Liver (tissue), 9 donors: ENCODE results near the gene PPARD. TPM values are rescaled to one million over a fixed set of nuclear protein-coding genes. Genes with fewer than 3 reads are reported as not detected.

Experiments
- DNase-seq: peaks from one replicate; pipeline ENCODE4 v3.0.0-alpha.2; 2017; ENCODE audit warnings: low spot score
- H3K27ac ChIP-seq, 2 donors: one replicate each; pipeline ENCODE4 v1.7.0; 2013; ENCODE audit warnings: inconsistent platforms in 2 of 2, low read length in 2 of 2, control low read depth in 1 of 2, low read depth in 1 of 2, mild to moderate bottlenecking in 1 of 2
- H3K27me3 ChIP-seq, 4 donors: one replicate each; pipeline versions ENCODE4 v1.6.1 to v1.7.0; 2013; ENCODE audit warnings: low read length in 3 of 4, inconsistent platforms in 1 of 4, mild to moderate bottlenecking in 1 of 4, moderate library complexity in 1 of 4; ENCODE audit not compliant: control insufficient read depth in 4 of 4, insufficient read depth in 4 of 4
- H3K36me3 ChIP-seq, 4 donors: one replicate each; pipeline versions ENCODE4 v1.6.1 to v1.7.0; 2013; ENCODE audit warnings: low read length in 3 of 4, mild to moderate bottlenecking in 3 of 4, low read depth in 1 of 4, moderate library complexity in 1 of 4; ENCODE audit not compliant: control insufficient read depth in 4 of 4, insufficient read depth in 3 of 4
- H3K4me1 ChIP-seq, 4 donors: one replicate each; pipeline versions ENCODE4 v1.6.1 to v1.7.0; 2013; ENCODE audit warnings: low read length in 3 of 4, mild to moderate bottlenecking in 3 of 4, moderate library complexity in 1 of 4; ENCODE audit not compliant: control insufficient read depth in 4 of 4, insufficient read depth in 4 of 4
- H3K4me3 ChIP-seq, 3 donors: one replicate each; pipeline versions ENCODE4 v1.6.1 to v1.7.0; 2013; ENCODE audit warnings: low read length in 3 of 3, control low read depth in 1 of 3, low read depth in 1 of 3, mild to moderate bottlenecking in 1 of 3
- H3K9ac ChIP-seq, 2 donors: one replicate each; pipeline ENCODE4 v1.7.0; 2013; ENCODE audit warnings: low read length in 2 of 2, mild to moderate bottlenecking in 2 of 2, moderate library complexity in 2 of 2, control low read depth in 1 of 2, low read depth in 1 of 2
- H3K9me3 ChIP-seq, 4 donors: one replicate each; pipeline versions ENCODE4 v1.6.1 to v1.7.0; 2013; ENCODE audit warnings: low read length in 3 of 4; ENCODE audit not compliant: control insufficient read depth in 4 of 4
- EGR1 ChIP-seq, 2 donors: IDR thresholded peaks; 2 replicates each; pipeline ENCODE4 v1.6.1; 2016 to 2018; ENCODE audit warnings: antibody characterized with exemption in 2 of 2, low read depth in 2 of 2
- FOXA1 ChIP-seq: IDR thresholded peaks from 2 replicates; pipeline ENCODE4 v1.6.1; 2016; ENCODE audit warnings: antibody characterized with exemption
- GABPA ChIP-seq, 2 donors: IDR thresholded peaks in 1 of 2; conservative IDR thresholded peaks in 1 of 2; 2 replicates each; pipeline ENCODE4 v1.6.1; 2016; ENCODE audit warnings: antibody characterized with exemption in 2 of 2, mild to moderate bottlenecking in 1 of 2, moderate library complexity in 1 of 2
- HNF4A ChIP-seq, 2 donors: conservative IDR thresholded peaks; 2 replicates each; pipeline ENCODE4 v1.6.1; 2016; ENCODE audit warnings: antibody characterized with exemption in 2 of 2, mild to moderate bottlenecking in 2 of 2
- HNF4G ChIP-seq: IDR thresholded peaks from 2 replicates; pipeline ENCODE4 v1.6.1; 2016; ENCODE audit warnings: antibody characterized with exemption
- JUND ChIP-seq, 2 donors: IDR thresholded peaks; 2 replicates each; pipeline ENCODE4 v1.6.1; 2016; ENCODE audit warnings: antibody characterized with exemption in 2 of 2
- NR2F2 ChIP-seq: IDR thresholded peaks from 2 replicates; pipeline ENCODE4 v1.6.1; 2016; ENCODE audit warnings: antibody characterized with exemption
- RAD21 ChIP-seq, 2 donors: IDR thresholded peaks; 2 replicates each; pipeline ENCODE4 v1.6.1; 2016; ENCODE audit warnings: antibody characterized with exemption in 2 of 2, mild to moderate bottlenecking in 2 of 2
- RXRA ChIP-seq, 2 donors: IDR thresholded peaks; 2 replicates each; pipeline ENCODE4 v1.6.1; 2017 to 2018; ENCODE audit warnings: antibody characterized with exemption in 2 of 2, mild to moderate bottlenecking in 1 of 2
- SP1 ChIP-seq: IDR thresholded peaks from 2 replicates; pipeline ENCODE4 v1.6.1; 2018; ENCODE audit warnings: antibody characterized with exemption, mild to moderate bottlenecking
- TAF1 ChIP-seq: conservative IDR thresholded peaks from 2 replicates; pipeline ENCODE4 v1.6.1; 2016; ENCODE audit warnings: antibody characterized with exemption, mild to moderate bottlenecking
- YY1 ChIP-seq: IDR thresholded peaks from 2 replicates; pipeline ENCODE4 v1.6.1; 2016; ENCODE audit warnings: antibody characterized with exemption, mild to moderate bottlenecking
- whole genome bisulfite sequencing: extraction: QIAGEN DNeasy Blood & Tissue Kit; methylation state at CpG from one replicate; pipeline ENCODE4 v1.1.7; 2013; 5-methylcytosine and 5-hydroxymethylcytosine counted together
- polyA plus RNA-seq, 2 donors: library from polyadenylated mRNA; stranded (reverse) in 1 of 2; unstranded in 1 of 2; fragments of 200-250 nt in 1 of 2; fragments of >200 nt in 1 of 2; fragmentation: Nextera tagmentation in 1 of 2; extraction: Ambion mirVana in 1 of 2; gene quantifications; one replicate each; pipeline versions ENCODE4 v1.2.1 to v1.2.3, GENCODE V29; 2013 to 2015
- total RNA-seq, 2 donors: library from RNA; depleted of rRNA; stranded (reverse); fragments of >200 nt; gene quantifications; one replicate each; pipeline ENCODE4 v1.2.3, GENCODE V29; 2014
- TF ChIP-seq, protein P1 (sequence below): IDR thresholded peaks from 2 replicates; pipeline ENCODE4 v1.6.1; 2016; ENCODE audit warnings: antibody characterized with exemption, mild to moderate bottlenecking
- TF ChIP-seq, protein P2 (sequence below): fragments of 150-350 bp; IDR thresholded peaks from 2 replicates; pipeline ENCODE4 v1.5.1; 2017; ENCODE audit warnings: improper control_type of control experiment, low read depth, low read length; ENCODE audit not compliant: missing input control
- TF ChIP-seq, protein P3 (sequence below): IDR thresholded peaks from 2 replicates; pipeline ENCODE4 v1.6.1; 2016; ENCODE audit warnings: antibody characterized with exemption
- TF ChIP-seq, protein P4 (sequence below): IDR thresholded peaks from 2 replicates; pipeline ENCODE4 v1.6.1; 2016; ENCODE audit warnings: antibody characterized with exemption
- TF ChIP-seq, protein P5 (sequence below): IDR thresholded peaks from 2 replicates; pipeline ENCODE4 v1.6.1; 2016; ENCODE audit warnings: antibody characterized with exemption
- donor health status: healthy.
- donor health status: healthy.
- donor health status: healthy.
- donor health status: healthy.
- donor health status: healthy.

PPARD gene
- total and polyA plus RNA-seq, 4 donors: 2.1 to 7.8 (median 5.1) TPM

DNA sequence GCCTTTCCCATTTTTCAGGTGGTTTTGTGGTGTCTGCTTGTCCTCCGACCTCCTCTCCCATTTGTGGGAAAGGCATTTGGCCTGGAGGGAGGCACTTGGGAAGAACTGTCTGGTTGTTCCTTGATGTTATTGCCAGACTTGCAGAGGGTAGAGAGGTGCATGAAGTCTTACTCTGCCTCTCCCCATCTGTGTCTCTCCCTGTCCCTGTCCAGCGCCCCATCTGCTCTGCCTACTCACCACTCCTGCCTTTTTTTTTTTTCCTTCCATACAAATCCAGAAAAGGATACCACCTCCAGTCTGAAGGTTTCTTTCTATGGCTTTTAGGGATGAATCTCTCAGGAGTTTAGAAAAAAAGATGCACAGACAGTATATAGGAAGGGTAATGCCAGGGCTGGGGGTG is 19.8 kb downstream of the PPARD start:
- H3K4me1 ChIP-seq: peaks cover 12 to 20% (median 16%) of the 10 kb centered on the region in 4 donors
- H3K9me3 ChIP-seq: no peaks in the 10 kb centered on the region
- no peak overlapping the region for H3K9ac ChIP-seq
- TF ChIP-seq TAF1 (no peak), RAD21 (IDR thresholded peaks at IDR 0.05) (no peak), GABPA (IDR thresholded peaks at IDR 0.05 in 1 of 2, conservative IDR thresholded peaks at IDR 0.05 in 1 of 2) (no peak), HNF4G (no peak), EGR1 (IDR thresholded peaks at IDR 0.05; ENCODE audit: low read depth in 2 of 2) (no peak), HNF4A (conservative IDR thresholded peaks at IDR 0.05) (no peak), JUND (IDR thresholded peaks at IDR 0.05) (no peak), YY1 (no peak)
- TF ChIP-seq, protein P1, sequence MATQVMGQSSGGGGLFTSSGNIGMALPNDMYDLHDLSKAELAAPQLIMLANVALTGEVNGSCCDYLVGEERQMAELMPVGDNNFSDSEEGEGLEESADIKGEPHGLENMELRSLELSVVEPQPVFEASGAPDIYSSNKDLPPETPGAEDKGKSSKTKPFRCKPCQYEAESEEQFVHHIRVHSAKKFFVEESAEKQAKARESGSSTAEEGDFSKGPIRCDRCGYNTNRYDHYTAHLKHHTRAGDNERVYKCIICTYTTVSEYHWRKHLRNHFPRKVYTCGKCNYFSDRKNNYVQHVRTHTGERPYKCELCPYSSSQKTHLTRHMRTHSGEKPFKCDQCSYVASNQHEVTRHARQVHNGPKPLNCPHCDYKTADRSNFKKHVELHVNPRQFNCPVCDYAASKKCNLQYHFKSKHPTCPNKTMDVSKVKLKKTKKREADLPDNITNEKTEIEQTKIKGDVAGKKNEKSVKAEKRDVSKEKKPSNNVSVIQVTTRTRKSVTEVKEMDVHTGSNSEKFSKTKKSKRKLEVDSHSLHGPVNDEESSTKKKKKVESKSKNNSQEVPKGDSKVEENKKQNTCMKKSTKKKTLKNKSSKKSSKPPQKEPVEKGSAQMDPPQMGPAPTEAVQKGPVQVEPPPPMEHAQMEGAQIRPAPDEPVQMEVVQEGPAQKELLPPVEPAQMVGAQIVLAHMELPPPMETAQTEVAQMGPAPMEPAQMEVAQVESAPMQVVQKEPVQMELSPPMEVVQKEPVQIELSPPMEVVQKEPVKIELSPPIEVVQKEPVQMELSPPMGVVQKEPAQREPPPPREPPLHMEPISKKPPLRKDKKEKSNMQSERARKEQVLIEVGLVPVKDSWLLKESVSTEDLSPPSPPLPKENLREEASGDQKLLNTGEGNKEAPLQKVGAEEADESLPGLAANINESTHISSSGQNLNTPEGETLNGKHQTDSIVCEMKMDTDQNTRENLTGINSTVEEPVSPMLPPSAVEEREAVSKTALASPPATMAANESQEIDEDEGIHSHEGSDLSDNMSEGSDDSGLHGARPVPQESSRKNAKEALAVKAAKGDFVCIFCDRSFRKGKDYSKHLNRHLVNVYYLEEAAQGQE: no peak
- TF ChIP-seq, protein P2, sequence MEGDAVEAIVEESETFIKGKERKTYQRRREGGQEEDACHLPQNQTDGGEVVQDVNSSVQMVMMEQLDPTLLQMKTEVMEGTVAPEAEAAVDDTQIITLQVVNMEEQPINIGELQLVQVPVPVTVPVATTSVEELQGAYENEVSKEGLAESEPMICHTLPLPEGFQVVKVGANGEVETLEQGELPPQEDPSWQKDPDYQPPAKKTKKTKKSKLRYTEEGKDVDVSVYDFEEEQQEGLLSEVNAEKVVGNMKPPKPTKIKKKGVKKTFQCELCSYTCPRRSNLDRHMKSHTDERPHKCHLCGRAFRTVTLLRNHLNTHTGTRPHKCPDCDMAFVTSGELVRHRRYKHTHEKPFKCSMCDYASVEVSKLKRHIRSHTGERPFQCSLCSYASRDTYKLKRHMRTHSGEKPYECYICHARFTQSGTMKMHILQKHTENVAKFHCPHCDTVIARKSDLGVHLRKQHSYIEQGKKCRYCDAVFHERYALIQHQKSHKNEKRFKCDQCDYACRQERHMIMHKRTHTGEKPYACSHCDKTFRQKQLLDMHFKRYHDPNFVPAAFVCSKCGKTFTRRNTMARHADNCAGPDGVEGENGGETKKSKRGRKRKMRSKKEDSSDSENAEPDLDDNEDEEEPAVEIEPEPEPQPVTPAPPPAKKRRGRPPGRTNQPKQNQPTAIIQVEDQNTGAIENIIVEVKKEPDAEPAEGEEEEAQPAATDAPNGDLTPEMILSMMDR: no peak
- TF ChIP-seq, protein P3, sequence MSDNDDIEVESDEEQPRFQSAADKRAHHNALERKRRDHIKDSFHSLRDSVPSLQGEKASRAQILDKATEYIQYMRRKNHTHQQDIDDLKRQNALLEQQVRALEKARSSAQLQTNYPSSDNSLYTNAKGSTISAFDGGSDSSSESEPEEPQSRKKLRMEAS: no peak
- TF ChIP-seq, protein P4, sequence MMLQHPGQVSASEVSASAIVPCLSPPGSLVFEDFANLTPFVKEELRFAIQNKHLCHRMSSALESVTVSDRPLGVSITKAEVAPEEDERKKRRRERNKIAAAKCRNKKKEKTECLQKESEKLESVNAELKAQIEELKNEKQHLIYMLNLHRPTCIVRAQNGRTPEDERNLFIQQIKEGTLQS: no peak
- TF ChIP-seq, protein P5, sequence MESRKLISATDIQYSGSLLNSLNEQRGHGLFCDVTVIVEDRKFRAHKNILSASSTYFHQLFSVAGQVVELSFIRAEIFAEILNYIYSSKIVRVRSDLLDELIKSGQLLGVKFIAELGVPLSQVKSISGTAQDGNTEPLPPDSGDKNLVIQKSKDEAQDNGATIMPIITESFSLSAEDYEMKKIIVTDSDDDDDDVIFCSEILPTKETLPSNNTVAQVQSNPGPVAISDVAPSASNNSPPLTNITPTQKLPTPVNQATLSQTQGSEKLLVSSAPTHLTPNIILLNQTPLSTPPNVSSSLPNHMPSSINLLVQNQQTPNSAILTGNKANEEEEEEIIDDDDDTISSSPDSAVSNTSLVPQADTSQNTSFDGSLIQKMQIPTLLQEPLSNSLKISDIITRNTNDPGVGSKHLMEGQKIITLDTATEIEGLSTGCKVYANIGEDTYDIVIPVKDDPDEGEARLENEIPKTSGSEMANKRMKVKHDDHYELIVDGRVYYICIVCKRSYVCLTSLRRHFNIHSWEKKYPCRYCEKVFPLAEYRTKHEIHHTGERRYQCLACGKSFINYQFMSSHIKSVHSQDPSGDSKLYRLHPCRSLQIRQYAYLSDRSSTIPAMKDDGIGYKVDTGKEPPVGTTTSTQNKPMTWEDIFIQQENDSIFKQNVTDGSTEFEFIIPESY: no peak
- H3K27ac ChIP-seq: no peak overlapping the region
- H3K27me3 ChIP-seq: no peaks in the 10 kb centered on the region
- DNase-seq: no peak
- WGBS: 99% methylated on average over 2 of the region's 2 CpGs
- H3K36me3 ChIP-seq: no peaks in the 10 kb centered on the region
- no peak overlapping the region for H3K4me3 ChIP-seq

DNA sequence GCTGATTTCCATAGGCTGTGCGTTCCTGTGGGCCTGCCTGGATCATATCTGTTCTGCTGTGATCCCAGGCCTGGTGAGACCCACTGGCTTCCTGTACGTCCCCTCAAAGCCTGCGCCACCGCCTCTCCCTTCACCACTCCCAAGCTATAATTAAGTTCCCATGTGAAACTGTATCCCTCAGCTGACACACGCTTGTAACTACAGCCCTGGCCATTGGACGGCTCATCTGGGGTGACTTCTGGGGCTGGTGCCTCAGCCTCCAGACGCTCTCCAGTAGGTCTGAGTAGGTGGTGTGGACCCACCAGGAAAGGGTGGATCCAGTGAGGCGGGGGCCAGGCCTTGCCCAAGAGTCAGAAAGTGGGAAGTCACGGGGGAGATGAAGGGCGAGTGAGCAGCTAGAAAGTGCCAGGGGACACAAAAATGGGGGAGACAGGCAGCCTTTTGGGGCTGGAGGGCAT is 21.0 kb downstream of the PPARD start:
- H3K9ac ChIP-seq: no peak overlapping the region
- TF ChIP-seq EGR1 (IDR thresholded peaks at IDR 0.05; ENCODE audit: low read depth in 2 of 2) (no peak), NR2F2 (no peak), FOXA1 (no peak), JUND (IDR thresholded peaks at IDR 0.05) (no peak), SP1 (no peak), RAD21 (IDR thresholded peaks at IDR 0.05) (no peak), RXRA (IDR thresholded peaks at IDR 0.05) (no peak)
- TF ChIP-seq, protein P3: no peak
- TF ChIP-seq, protein P4: no peak
- H3K27ac ChIP-seq: no peak overlapping the region
- H3K4me1 ChIP-seq: peaks cover 12 to 20% (median 16%) of the 10 kb centered on the region in 4 donors
- no peaks in the 10 kb centered on the region for H3K9me3 ChIP-seq
- no peaks in the 10 kb centered on the region for H3K27me3 ChIP-seq
- no peaks in the 10 kb centered on the region for H3K36me3 ChIP-seq
- WGBS: 88% methylated on average over 10 of the region's 10 CpGs
- no peak for DNase-seq
- no peak overlapping the region for H3K4me3 ChIP-seq
